AG10803 (cell line): ENCODE data around the gene DOK5.

Experiments
- DNase-seq: peaks from one replicate; pipeline ENCODE4 v3.0.0; 2010; ENCODE audit warnings: low read depth
- H3K4me3 ChIP-seq: 2 replicates; pipeline ENCODE4 v1.5.1; 2011; ENCODE audit warnings: mild to moderate bottlenecking, low read length, control low read depth
- CTCF ChIP-seq: conservative IDR thresholded peaks from 2 replicates; pipeline ENCODE4 v1.5.1; 2011; ENCODE audit warnings: mild to moderate bottlenecking, low read length, control low read depth, inconsistent platforms

The DOK5 gene

GRCh38 chr20:54630582-54630981 lies 155.2 kb downstream of the DOK5 start:
- TF ChIP-seq CTCF: no peak
- H3K4me3 ChIP-seq: no peak overlapping the region
- no peak for DNase-seq

- no peak for DNase-seq
- H3K4me3 ChIP-seq: no peak overlapping the region
- no peak for TF ChIP-seq CTCF
Measured at GRCh38 chr20:54631059-54631458, 155.7 kb downstream of the DOK5 start.

GRCh38 chr20:54633374-54634355 lies 158.3 kb downstream of the DOK5 start:
- H3K4me3 ChIP-seq: no peak overlapping the region
- no peak for DNase-seq
- TF ChIP-seq CTCF: no peak

GRCh38 chr20:54636575-54636974 lies 161.2 kb downstream of the DOK5 start:
- no peak for TF ChIP-seq CTCF
- DNase-seq: no peak
- H3K4me3 ChIP-seq: no peak overlapping the region

GRCh38 chr20:54639941-54640340 lies 164.5 kb downstream of the DOK5 start:
- no peak for DNase-seq
- TF ChIP-seq CTCF: no peak
- no peak overlapping the region for H3K4me3 ChIP-seq

- DNase-seq: no peak
- no peak for TF ChIP-seq CTCF
- no peak overlapping the region for H3K4me3 ChIP-seq
Measured at GRCh38 chr20:54640800-54641199, 165.4 kb downstream of the DOK5 start.
